Naive thymus-derived CD4-positive, alpha-beta T cell (primary cell): ENCODE measurements around the gene CHAC1. TPM values are rescaled to one million over a fixed set of nuclear protein-coding genes. Genes with fewer than 3 reads are reported as not detected.

Experiments used
- ATAC-seq: fragments of 150-1000 bp; cut with Tn5 transposase; 2 replicates; pipeline ENCODE4 v1.10.0; 2021; ENCODE audit warnings: mild to moderate bottlenecking, moderate library complexity
- CTCF ChIA-PET: fragments of 350-600 bp; sonication (Branson Sonifier 250); formaldehyde crosslinking; loops from one replicate; lab custom pipeline; 2021; ENCODE audit warnings: antibody characterized with exemption; lab: Charles Lee
- POLR2A ChIA-PET: fragments of 350-600 bp; sonication (Branson Sonifier 250); formaldehyde crosslinking; loops from one replicate; lab custom pipeline; 2021; ENCODE audit warnings: antibody characterized with exemption, inconsistent platforms; lab: Charles Lee
- DNase-seq, 9 donors: peaks; one replicate each; pipeline versions ENCODE4 v3.0.0 to v3.0.0-alpha.2; 2020 to 2022; ENCODE audit warnings: mixed read lengths in 1 of 9
- H3K27ac ChIP-seq: one replicate; pipeline ENCODE4 v1.7.0; 2013; ENCODE audit warnings: mild to moderate bottlenecking, low read depth, low read length, moderate library complexity
- H3K27me3 ChIP-seq, 2 donors: one replicate each; pipeline ENCODE4 v1.7.0; 2013; ENCODE audit warnings: low read length in 2 of 2, mild to moderate bottlenecking in 2 of 2, moderate library complexity in 2 of 2; ENCODE audit not compliant: control insufficient read depth in 2 of 2, insufficient read depth in 2 of 2
- H3K36me3 ChIP-seq, 3 experiments: 1 replicate in 2 of 3; 2 replicates in 1 of 3; pipeline ENCODE4 v1.7.0; 2013; ENCODE audit warnings: low read length in 3 of 3, mild to moderate bottlenecking in 3 of 3, moderate library complexity in 1 of 3; ENCODE audit not compliant: insufficient read depth in 3 of 3, control insufficient read depth in 2 of 3
- H3K4me1 ChIP-seq, 2 donors: one replicate each; pipeline ENCODE4 v1.7.0; 2013; ENCODE audit warnings: low read length in 2 of 2, mild to moderate bottlenecking in 2 of 2, moderate library complexity in 1 of 2; ENCODE audit not compliant: control insufficient read depth in 2 of 2, insufficient read depth in 2 of 2
- H3K4me3 ChIP-seq: 2 replicates; pipeline ENCODE4 v1.7.0; 2013; ENCODE audit warnings: mild to moderate bottlenecking, low read length
- H3K9me3 ChIP-seq, 3 experiments: 1 replicate in 2 of 3; 2 replicates in 1 of 3; pipeline ENCODE4 v1.7.0; 2013; ENCODE audit warnings: low read length in 3 of 3; ENCODE audit not compliant: control insufficient read depth in 2 of 3
- H3K27ac Mint-ChIP-seq, 9 donors: one replicate each; pipeline ENCODE4 v1.8.0; 2020 to 2022; ENCODE audit warnings: mixed read lengths in 9 of 9, mild to moderate bottlenecking in 8 of 9, moderate library complexity in 5 of 9, inconsistent platforms in 2 of 9
- H3K27me3 Mint-ChIP-seq, 5 donors: one replicate each; pipeline ENCODE4 v1.8.0; 2021 to 2022; ENCODE audit warnings: mixed read lengths in 5 of 5, mild to moderate bottlenecking in 1 of 5
- H3K36me3 Mint-ChIP-seq, 5 donors: one replicate each; pipeline ENCODE4 v1.8.0; 2020 to 2022; ENCODE audit warnings: mixed read lengths in 5 of 5, mild to moderate bottlenecking in 3 of 5, inconsistent platforms in 1 of 5
- H3K4me1 Mint-ChIP-seq, 7 donors: one replicate each; pipeline ENCODE4 v1.8.0; 2020 to 2022; ENCODE audit warnings: mixed read lengths in 7 of 7, mild to moderate bottlenecking in 3 of 7, inconsistent platforms in 1 of 7
- H3K4me3 Mint-ChIP-seq, 10 donors: one replicate each; pipeline ENCODE4 v1.8.0; 2020 to 2022; ENCODE audit warnings: mild to moderate bottlenecking in 10 of 10, mixed read lengths in 10 of 10, moderate library complexity in 6 of 10, inconsistent platforms in 2 of 10
- H3K9me3 Mint-ChIP-seq, 11 donors: one replicate each; pipeline ENCODE4 v1.8.0; 2020 to 2022; ENCODE audit warnings: mixed read lengths in 11 of 11, mild to moderate bottlenecking in 4 of 11, inconsistent platforms in 1 of 11, moderate library complexity in 1 of 11
- intact Hi-C, 2 donors: fragments of 100-400 bp; cut with micrococcal nuclease; formaldehyde crosslinking; loops; one replicate each; pipeline ENCODE4 v1.15.1; 2023
- polyA plus RNA-seq, 2 donors: library from polyadenylated mRNA; unstranded; fragments of 300-500 nt; fragmentation: Illumina TruSeq; gene quantifications; one replicate each; pipeline ENCODE4 v1.2.3, GENCODE V29; 2021
- total RNA-seq, 6 experiments: library from RNA in 5 of 6; stranded (reverse) in 5 of 6; gene quantifications; 1 replicate in 5 of 6; 2 replicates in 1 of 6; pipeline ENCODE4 v1.2.3 and lab custom pipeline; 2021 to 2026

The CHAC1 gene, protein sequence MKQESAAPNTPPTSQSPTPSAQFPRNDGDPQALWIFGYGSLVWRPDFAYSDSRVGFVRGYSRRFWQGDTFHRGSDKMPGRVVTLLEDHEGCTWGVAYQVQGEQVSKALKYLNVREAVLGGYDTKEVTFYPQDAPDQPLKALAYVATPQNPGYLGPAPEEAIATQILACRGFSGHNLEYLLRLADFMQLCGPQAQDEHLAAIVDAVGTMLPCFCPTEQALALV
- total RNA-seq (1 to 10 TPM in 3 of 5 experiments, under 1 TPM in 2; 0.24 to 5.7 (median 1.1) TPM), polyA plus RNA-seq (under 1 TPM in 1 of 2 donors, not detected in 1; 0.39 TPM), total RNA-seq (lab: John Stamatoyannopoulos, UW) (1.2 reads per million)

DNA sequence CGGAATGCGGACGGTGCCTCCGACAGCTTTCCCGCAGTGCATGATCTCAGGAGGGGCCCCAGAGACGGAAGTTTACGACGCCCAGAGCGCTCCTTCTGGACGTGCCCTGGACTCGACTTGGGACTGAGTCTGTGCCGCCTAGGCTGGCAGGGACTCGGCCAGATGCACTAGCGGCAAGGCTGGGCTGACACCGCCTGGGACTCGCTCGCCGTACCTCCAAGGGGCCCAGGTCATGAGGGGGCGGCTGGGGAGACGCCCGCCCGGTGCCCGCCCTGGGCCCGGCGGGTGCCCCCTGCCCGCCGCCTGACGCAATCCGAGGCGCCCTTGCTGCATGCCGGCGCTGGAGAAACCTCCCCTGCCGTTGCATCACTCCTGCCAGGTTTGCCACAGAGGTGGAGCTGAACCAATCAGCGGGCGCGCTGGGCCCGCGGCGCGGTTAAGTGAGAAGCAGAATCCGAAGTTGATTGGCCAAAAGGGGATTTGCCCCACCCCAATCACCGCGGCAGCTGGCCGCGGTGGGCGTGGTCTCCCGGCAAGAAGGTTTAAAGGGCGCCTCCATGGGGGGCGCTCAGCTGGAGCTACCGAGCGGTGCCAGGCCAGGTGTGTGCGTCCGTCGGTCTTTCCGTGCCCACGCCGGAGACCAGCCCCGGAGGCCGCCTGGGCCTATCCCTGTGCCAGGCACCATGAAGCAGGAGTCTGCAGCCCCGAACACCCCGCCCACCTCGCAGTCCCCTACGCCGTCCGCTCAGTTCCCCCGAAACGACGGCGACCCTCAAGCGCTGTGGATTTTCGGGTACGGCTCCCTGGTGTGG, at the start of gene CHAC1:
Gene CHAC1 (plus strand): TSS at position 571 of the 812 bp plus-strand sequence. CDS start 113 bp downstream, at position 684.
- peak within 1 kb of the TSS; percentile 87 to 96 (median 94) for H3K4me3 Mint-ChIP-seq
- CTCF ChIA-PET, result interaction anchor here (1.6 to 2.1 kb wide), 2 partner anchors 11 to 59 kb away, joined by 4 to 10 read pairs; partner anchors contain the start of gene VPS18
- POLR2A ChIA-PET, result interaction anchor here (1.2 to 3.9 kb wide), 3 partner anchors 11 to 278 kb away, joined by 3 to 34 read pairs (median 3); partner anchors contain the start of gene CHP1
- peak; percentile 79 to 97 (median 94) for DNase-seq
- H3K4me3 ChIP-seq, result peak within 1 kb of the TSS; percentile 68
- H3K27me3 ChIP-seq, result no peaks in the 10 kb centered on the region
- peaks cover 0 to 8% (median 0%) of the 10 kb centered on the region in 5 donors for H3K36me3 Mint-ChIP-seq
- H3K27ac ChIP-seq, result peak within 1 kb of the TSS; percentile 74
- peaks cover 0 to 4% (median 0%) of the 10 kb centered on the region in 5 donors for H3K27me3 Mint-ChIP-seq
- intact Hi-C loops, result loop anchor here (1.0 to 5.0 kb wide), 15 partner anchors 11 to 821 kb away; partner anchors contain the start of genes CHP1 (in 2 of the 2), DNAJC17 (in 2 of the 2), ZFYVE19 (in 2 of the 2) and EXD1 (in 1 of the 2)
- peaks cover 10 to 14% of the 10 kb centered on the region in 2 donors for H3K4me1 ChIP-seq
- H3K4me1 Mint-ChIP-seq, result peaks cover 7 to 34% (median 19%) of the 10 kb centered on the region in 7 donors
- H3K36me3 ChIP-seq, result no peaks in the 10 kb centered on the region
- no peaks in the 10 kb centered on the region for H3K9me3 ChIP-seq
- peaks cover 0 to 2% (median 0%) of the 10 kb centered on the region in 11 donors for H3K9me3 Mint-ChIP-seq
- peak; percentile 98 for ATAC-seq
- H3K27ac Mint-ChIP-seq, result peak within 1 kb of the TSS in 8 of 9 donors; percentile 76 to 95 (median 88)

DNA sequence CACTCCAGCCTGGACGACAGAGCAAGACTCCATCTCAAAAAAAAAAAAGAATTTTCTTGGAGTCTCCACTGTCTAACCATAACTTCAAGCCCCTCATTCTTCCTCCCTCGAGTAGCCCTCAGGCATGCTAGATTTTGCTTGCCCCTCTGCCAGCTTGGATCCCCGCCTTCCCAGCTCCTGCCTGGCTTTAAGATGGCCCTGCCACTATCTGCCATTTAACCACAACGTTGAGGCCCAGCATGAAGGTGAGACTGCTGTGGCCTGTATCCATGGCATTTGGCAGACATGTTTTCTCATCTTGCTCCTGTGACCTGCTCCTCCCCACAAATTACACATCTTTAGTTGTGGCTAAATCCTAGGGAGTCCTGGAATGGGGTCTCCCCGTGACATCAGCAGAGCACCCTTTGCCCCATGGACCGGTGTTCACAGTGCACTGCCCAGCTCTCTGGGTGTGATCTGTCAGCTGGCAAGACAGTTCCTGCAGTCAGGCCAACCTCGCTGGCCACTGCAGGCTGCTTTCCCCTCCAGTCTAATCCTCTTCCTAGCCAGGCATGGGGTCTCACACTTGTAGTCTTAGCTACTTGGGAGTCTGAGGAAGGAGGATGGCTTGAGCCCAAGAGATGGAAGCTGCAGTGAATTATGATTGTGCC, 48.6 kb upstream of the CHAC1 start:
- CTCF ChIA-PET, result interaction anchor here (0.6 to 5.8 kb wide), 20 partner anchors 10 to 870 kb away, joined by 3 to 44 read pairs (median 6); partner anchors contain the start of genes DLL4, MAPKBP1 and VPS18
- H3K9me3 Mint-ChIP-seq, result no peaks in the 10 kb centered on the region

DNA sequence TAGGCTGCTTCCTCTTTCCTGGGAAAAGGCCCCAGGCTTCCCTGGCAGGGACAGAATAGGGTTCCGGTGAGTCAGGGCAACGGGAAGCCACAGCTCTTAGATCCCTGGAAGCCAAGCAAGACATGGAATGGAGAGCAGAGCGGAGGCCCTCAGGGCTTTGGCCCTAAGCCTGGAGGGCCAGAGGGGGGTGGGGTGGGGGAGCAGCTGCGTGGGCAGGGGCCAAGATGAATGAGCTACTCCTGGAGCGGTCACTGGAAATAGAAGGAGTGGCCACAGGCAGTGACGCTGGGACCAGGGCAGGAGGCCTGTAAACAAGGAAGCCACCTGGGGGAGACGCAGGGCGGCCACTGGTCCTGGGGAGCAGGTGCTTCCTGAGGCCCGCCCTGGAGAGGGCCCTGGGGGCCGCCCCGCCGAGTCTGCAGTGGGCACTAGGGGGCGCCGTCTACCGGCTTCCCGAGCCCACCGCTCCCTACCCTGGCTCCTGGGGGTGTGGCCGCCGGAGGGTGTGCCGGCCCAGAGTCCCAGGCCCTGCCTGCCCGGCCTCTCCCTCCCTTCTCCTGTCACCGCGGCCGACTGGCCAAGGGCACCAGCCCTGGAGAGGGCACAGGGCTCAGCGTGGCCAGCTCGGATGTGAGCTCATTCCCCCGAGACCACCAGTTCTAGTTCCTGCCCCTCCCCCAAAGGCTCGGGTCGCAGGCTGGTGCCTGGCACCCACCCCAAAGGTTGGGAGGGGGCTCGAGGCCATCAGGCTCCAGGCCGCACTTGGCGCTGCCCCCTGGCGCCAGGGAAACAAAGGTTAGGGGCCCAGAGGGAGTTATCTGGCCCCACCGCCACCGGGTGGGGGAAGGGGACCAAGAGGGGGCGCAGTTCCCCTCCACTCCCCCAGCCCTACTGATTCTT, 46.9 kb upstream of the CHAC1 start:
- H3K9me3 Mint-ChIP-seq, result no peaks in the 10 kb centered on the region
- H3K27ac ChIP-seq, result peak overlapping the region; percentile 55
- peaks cover 29 to 44% (median 34%) of the 10 kb centered on the region in 7 donors for H3K4me1 Mint-ChIP-seq
- intact Hi-C loops, result loop anchor here (2.0 to 10.0 kb wide), 3 partner anchors 208 to 868 kb away; partner anchors contain the start of genes INO80 (in 2 of the 2) and MAPKBP1 (in 1 of the 2)
- H3K4me3 ChIP-seq, result peak overlapping the region; percentile 66
- no peaks in the 10 kb centered on the region for H3K9me3 ChIP-seq
- ChIA-PET CTCF (interaction anchor here (0.5 to 5.8 kb wide), 18 partner anchors 8 to 287 kb away, joined by 3 to 44 read pairs (median 7); partner anchors contain the start of genes DLL4 and VPS18), POLR2A (interaction anchor here (0.7 to 4.9 kb wide), 4 partner anchors 11 to 279 kb away, joined by 3 to 26 read pairs (median 4); partner anchors contain the start of gene VPS18)
- ATAC-seq (peak; percentile 76), DNase-seq (peak; percentile 55 to 75 (median 69))
- peak overlapping the region in 8 of 9 donors; percentile 19 to 93 (median 88) for H3K27ac Mint-ChIP-seq
- peaks cover 0 to 15% (median 5%) of the 10 kb centered on the region in 5 donors for H3K36me3 Mint-ChIP-seq
- H3K27me3 Mint-ChIP-seq, result no peaks in the 10 kb centered on the region
- peak overlapping the region; percentile 60 to 88 (median 84) for H3K4me3 Mint-ChIP-seq
- peaks cover 6 to 16% of the 10 kb centered on the region in 2 donors for H3K4me1 ChIP-seq
- H3K27me3 ChIP-seq, result no peaks in the 10 kb centered on the region
- H3K36me3 ChIP-seq, result peaks cover 0 to 19% (median 15%) of the 10 kb centered on the region in 3 experiments

More for the DNA sequence above, 48.6 kb upstream of the CHAC1 start:
- ATAC-seq (no peak), DNase-seq (no peak)
- Histone ChIP-seq H3K9me3 (no peaks in the 10 kb centered on the region), H3K4me3 (no peak overlapping the region), H3K27ac (no peak overlapping the region), H3K27me3 (no peaks in the 10 kb centered on the region), H3K36me3 (peaks cover 0 to 36% (median 23%) of the 10 kb centered on the region in 3 experiments), H3K4me1 (peaks cover 6 to 16% of the 10 kb centered on the region in 2 donors)
- H3K36me3 Mint-ChIP-seq, result peaks cover 0 to 20% (median 5%) of the 10 kb centered on the region in 5 donors
- intact Hi-C loops, result loop anchor here (1.0 to 10.0 kb wide), 12 partner anchors 9 to 870 kb away; partner anchors contain the start of genes DLL4 (in 2 of the 2), NUSAP1 (in 2 of the 2), OIP5 (in 2 of the 2) and INO80 (in 1 of the 2)
- POLR2A ChIA-PET, result interaction anchor here (0.6 to 4.9 kb wide), 5 partner anchors 9 to 714 kb away, joined by 3 to 26 read pairs (median 5); partner anchors contain the start of gene VPS18
- H3K4me1 Mint-ChIP-seq, result peaks cover 25 to 44% (median 38%) of the 10 kb centered on the region in 7 donors
- H3K27me3 Mint-ChIP-seq, result no peaks in the 10 kb centered on the region
- H3K27ac Mint-ChIP-seq, result peak overlapping the region in 1 of 9 donors; percentile 55
- H3K4me3 Mint-ChIP-seq, result no peak overlapping the region

DNA sequence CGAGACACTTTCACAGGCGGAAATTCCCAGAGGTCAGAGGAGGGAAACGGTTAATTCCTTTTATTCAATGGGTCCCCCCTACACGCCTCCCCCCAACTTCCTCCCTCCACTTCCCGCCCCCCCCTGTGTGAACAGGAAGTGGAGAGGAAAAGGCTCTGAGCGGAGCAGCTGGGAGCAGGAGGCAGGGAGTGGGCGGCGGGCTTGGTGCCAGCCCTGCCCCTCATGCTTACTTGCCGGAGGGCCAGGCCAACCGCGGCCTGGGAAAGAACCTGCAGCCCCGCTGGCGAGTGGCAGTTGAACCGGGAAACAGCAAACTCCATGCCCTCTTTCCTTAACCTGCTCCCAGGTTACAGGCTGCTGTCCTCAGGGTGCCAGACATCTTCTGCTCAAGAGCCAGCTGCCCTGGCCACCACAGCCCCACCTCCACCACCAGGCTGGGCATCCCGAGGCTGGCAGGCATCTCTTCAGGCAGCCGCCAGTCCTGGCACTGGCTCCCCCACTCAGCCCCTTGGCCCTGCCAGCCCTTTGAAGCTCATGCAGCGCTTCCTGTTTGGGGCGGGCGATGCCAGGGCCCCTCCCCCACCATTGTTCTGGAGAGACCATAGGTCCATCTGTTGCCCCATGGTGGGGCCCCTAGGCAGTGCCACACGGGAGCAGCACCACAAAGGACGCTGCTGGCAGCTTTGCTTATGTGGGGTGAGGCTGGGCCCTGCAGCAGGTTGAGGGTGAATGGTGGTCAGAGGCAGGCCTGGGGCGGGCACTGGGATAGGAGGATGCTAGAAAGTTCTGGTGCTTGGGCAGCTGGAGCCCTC, 46.1 kb upstream of the CHAC1 start:
- Mint-ChIP-seq H3K27me3 (no peaks in the 10 kb centered on the region), H3K27ac (peak overlapping the region; percentile 42 to 93 (median 90)), H3K4me1 (peaks cover 29 to 44% (median 34%) of the 10 kb centered on the region in 7 donors), H3K36me3 (peaks cover 0 to 15% (median 5%) of the 10 kb centered on the region in 5 donors), H3K4me3 (peak overlapping the region; percentile 60 to 88 (median 84)), H3K9me3 (no peaks in the 10 kb centered on the region)
- Histone ChIP-seq H3K27ac (peak overlapping the region; percentile 55), H3K4me1 (peaks cover 6 to 16% of the 10 kb centered on the region in 2 donors), H3K36me3 (peaks cover 0 to 17% (median 15%) of the 10 kb centered on the region in 3 experiments), H3K9me3 (no peaks in the 10 kb centered on the region), H3K4me3 (peak overlapping the region; percentile 66), H3K27me3 (no peaks in the 10 kb centered on the region)
- ChIA-PET CTCF (interaction anchor here (0.5 to 5.8 kb wide), 16 partner anchors 8 to 1049 kb away, joined by 3 to 44 read pairs (median 6); partner anchors contain the start of genes DLL4 and VPS18), POLR2A (interaction anchor here (0.6 to 4.9 kb wide), 5 partner anchors 34 to 410 kb away, joined by 3 to 26 read pairs (median 3); partner anchors contain the start of gene INO80)
- ATAC-seq (peak; percentile 45), DNase-seq (peak in 7 of 9 donors; percentile 59 to 72 (median 63))
- intact Hi-C loops, result loop anchor here (1.0 to 10.0 kb wide), 4 partner anchors 46 to 868 kb away; partner anchors contain the start of genes INO80 (in 2 of the 2), CHAC1 (in 1 of the 2) and MAPKBP1 (in 1 of the 2)
